Urothelium cell line (cell line): ENCODE results near the gene ZBTB12.
"Not testable (repeated sequence)": the region's sequence is repeated elsewhere in the genome, so short reads cannot be mapped to it uniquely, and the experiment has no call there.

ENCODE experiments used
- DNase-seq: peaks from one replicate; pipeline ENCODE4 v3.0.0; 2011; ENCODE audit warnings: low spot score, mixed read lengths
- FAIRE-seq: peaks from 2 replicates; lab custom pipeline; 2011; peaks lifted over from hg19 to GRCh38; lab: Jason Lieb, UNC

Gene ZBTB12

GRCh38 chr6:31922942-31923341, 21.1 kb upstream of the ZBTB12 start:
- DNase-seq (no peak), FAIRE-seq (no peak)

DNA sequence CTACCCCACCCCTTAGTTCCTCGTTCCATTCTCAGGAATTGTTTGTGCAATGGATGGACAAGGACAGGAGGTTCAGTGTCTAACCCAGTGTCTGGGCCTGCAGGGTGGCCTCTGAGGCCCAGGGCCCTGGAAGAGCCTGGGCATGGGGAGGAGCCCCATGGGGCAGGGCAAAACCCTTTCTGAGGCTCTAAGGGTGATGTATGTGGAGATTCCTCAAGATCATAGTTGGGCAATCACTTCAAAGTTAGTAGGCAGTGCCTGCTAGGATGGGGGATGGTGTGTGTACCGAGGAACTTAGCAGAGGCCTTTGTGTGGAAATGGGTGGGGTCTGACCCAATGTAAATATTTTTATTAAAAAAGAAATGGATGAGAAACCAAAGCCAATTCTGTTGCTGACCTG, 18.9 kb upstream of the ZBTB12 start:
- FAIRE-seq (no peak), DNase-seq (no peak)

DNA sequence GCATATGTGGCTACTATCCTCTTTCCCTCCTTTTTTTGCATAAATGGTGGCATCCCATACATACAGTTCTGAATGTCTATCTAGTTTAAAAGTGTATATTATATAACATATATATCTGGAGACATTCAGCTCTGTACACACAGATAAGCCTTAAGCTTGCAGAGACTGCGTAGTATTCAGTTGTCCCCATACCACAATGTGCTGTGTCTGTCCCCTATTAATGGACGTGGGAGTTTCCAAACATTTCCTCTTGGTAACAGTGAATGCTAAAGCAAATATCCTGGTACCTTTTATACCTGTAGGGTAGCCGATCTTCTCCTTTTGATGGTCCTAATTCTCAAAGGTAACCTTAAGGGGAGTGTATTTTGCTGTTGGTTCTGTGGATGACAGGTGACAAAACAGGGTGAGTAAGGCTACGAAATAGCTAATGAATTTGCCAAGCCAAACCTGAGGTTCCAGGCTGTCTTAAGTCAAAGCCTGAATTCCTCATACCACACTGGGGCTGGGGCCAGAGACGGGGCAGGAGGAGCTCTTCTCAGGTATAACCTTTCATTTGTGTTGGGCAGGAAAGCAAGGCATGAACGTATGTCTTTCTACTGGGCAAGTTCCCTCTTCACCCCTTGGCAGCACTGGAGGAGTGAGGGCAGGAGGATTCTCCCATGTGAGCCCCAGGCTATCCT, 17.9 kb upstream of the ZBTB12 start:
- DNase-seq (no peak), FAIRE-seq (no peak)

- DNase-seq (no peak), FAIRE-seq (no peak)
Measured at GRCh38 chr6:31918069-31918720, 16.3 kb upstream of the ZBTB12 start.

- FAIRE-seq: no peak
Measured at GRCh38 chr6:31915756-31916155, 13.9 kb upstream of the ZBTB12 start.

DNA sequence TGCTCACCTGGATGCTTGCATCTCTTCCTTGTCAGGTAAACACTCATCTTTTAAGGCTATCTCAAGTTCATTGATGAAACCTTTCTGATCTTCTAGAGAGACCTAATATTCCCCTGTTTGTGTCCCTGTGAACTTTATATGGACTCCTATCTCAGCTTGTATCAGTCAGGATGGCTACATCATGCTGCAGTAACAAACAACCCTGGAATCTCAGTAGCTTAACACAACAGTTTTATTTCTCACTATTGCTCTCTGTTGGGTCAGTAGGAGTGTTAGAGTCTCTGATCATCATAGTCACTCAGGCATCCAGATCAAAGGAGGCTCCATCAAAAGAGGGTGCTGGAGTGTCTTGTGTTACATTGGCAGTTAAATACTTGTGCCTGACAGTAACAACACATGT, 13.5 kb upstream of the ZBTB12 start:
- no peak for FAIRE-seq
- DNase-seq: no peak

More at GRCh38 chr6:31915756-31916155, 13.9 kb upstream of the ZBTB12 start:
- DNase-seq: no peak

GRCh38 chr6:31911826-31912585, 10.1 kb upstream of the ZBTB12 start:
- DNase-seq (no peak), FAIRE-seq (no peak)

- not testable (repeated sequence) for FAIRE-seq, DNase-seq
Measured at GRCh38 chr6:31909298-31909697, 7.4 kb upstream of the ZBTB12 start.

DNA sequence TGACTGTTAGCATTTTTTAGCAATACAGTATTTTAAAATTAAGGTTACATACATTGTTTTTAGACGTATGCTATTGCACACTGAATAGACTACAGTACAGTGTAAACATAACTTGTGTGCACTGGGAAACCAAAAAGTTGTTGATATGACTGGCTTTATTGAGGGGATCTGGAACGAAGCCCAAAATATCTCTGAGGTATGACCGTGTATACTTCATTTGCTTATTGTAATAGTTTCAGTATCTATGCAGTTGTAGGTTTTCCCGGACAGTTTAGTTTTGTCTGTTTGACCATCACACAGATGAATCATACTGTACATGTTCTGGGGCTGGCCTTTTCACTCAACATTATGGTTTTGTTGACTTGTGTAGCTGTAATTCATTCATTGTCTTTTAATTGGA, 6.9 kb upstream of the ZBTB12 start:
- FAIRE-seq: no peak
- DNase-seq: no peak

GRCh38 chr6:31908255-31908654, 6.4 kb upstream of the ZBTB12 start:
- FAIRE-seq: not testable (repeated sequence)

DNA sequence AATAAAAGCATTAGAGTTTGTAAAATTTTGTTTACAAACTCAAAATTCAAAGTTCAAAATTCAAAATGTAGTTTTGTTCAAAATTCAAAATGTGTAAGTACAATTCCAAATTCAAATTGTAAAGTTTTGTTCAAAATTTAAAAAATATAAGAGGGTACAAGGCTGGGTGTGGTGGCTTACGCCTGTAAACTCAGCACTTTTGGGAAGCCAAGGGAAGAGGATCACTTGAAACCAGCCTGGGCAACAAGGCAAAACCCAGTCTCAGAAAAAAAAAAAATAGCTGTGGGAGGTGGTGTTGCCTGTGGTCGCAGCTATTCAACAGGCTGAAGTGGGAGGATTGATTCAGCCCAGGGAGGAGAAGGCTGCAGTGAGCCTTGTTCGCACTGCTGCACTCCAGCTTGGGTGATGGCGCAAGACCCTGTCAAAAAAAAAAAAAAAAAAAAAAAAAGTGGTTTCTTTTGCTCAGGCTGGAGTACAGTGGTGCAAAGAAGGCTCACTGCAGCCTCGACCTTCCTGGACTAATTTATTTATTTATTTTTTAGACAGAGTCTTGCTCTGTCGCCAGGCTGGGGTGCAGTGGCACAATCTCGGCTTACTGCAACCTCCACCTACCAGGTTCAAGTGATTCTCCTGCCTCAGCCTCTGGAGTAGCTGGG, 5.4 kb upstream of the ZBTB12 start:
- peak; percentile 29 for DNase-seq
- FAIRE-seq: no peak

More at GRCh38 chr6:31908255-31908654, 6.4 kb upstream of the ZBTB12 start:
- DNase-seq: not testable (repeated sequence)

- not testable (repeated sequence) for FAIRE-seq, DNase-seq
Measured at GRCh38 chr6:31906727-31907126, 4.8 kb upstream of the ZBTB12 start.

GRCh38 chr6:31906122-31906521, 4.2 kb upstream of the ZBTB12 start:
- FAIRE-seq (no peak), DNase-seq (no peak)

DNA sequence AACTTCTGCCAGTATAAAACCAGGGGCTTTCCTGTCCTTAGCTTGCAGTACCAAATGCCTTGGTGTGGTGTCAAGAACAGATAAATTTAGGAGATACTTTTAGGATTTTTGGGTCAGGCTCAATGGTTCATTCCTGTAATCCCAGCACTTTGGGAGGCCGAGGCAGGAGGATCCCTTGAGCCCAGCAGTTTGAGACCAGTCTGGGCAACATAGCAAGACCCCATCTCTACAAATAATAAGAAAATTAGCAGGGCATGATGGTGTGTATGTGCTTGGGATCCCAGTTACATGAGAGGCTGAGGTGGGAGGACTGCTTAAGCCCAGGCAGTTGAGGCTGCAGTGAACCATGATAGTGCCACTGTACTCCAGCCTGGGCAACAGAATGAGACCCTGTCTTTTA, 3.2 kb upstream of the ZBTB12 start:
- FAIRE-seq (no peak), DNase-seq (no peak)

- FAIRE-seq: no peak
- no peak for DNase-seq
Measured at GRCh38 chr6:31903957-31904356, 2.1 kb upstream of the ZBTB12 start.

DNA sequence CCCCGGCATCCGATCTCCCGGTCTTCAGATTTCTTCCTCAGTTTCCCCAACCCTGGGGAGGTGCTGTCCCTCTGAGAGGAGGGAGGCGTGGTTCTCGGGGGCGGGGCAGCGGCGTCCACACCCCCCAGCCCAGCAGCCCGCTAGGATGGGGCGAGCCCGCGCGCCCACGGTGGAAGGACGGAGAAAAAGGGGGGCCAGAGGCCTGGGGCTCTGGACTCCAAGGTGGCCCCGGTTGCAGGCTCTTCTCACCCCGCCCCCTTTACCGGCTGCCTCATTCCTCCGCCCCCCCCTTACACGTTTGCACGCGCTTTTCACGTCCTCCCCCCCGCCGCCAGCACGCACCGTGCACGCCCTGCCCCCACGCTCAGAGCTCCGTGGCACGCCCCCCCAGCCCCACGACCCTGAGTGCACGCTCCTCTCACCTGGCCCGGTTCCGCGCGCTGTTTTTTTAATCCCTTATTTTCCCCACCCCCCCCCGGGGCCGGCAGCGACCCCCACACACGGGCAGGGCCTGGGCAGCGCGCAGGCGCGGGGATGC, 402 bp downstream of the ZBTB12 start:
- FAIRE-seq: no peak
- peak; percentile 62 for DNase-seq

DNA sequence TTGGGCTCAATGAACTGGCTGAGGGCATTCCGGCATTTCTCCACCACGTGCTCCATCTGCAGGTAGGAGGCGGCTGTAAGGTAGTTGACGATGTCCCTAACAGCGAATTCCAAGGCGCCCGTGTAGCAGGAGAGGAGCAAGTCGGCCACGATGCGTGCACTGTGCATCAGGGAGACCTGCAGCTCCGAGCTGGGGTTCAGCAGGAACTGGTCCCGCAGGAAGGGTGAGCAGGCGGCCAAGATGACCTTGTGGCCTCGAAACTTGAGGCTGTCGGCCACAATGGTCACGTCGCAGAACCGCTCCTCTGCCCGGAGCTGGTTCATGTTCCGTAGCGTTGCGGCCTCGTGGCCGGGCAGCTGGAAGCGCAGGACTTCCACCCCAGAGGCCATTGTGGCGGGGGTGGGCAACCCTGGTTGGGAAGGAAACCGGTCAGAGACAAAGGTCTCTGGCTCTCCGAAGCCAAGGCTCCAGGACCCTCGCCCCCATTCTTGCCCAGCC, 920 bp downstream of the ZBTB12 start:
- no peak for DNase-seq
- FAIRE-seq: no peak

GRCh38 chr6:31899882-31900722, 1.8 kb downstream of the ZBTB12 start:
- FAIRE-seq: no peak
- DNase-seq: no peak

GRCh38 chr6:31899215-31899614, 2.7 kb downstream of the ZBTB12 start:
- no peak for DNase-seq
- FAIRE-seq: no peak
